Mesenchymal stem cell (in vitro differentiated cells and primary cell): ENCODE results near the gene ST8SIA6.

Experiments used
- DNase-seq: peaks from one replicate; pipeline ENCODE4 v3.0.0-alpha.2; 2013
- H2AFZ ChIP-seq: one replicate; pipeline ENCODE4 v1.6.1; 2013; ENCODE audit warnings: low read depth, mild to moderate bottlenecking, control low read depth, inconsistent platforms, low read length, moderate library complexity
- H2AK5ac ChIP-seq: 2 replicates; pipeline ENCODE4 v1.6.1; 2013; ENCODE audit warnings: low read length, moderate library complexity, mild to moderate bottlenecking, inconsistent platforms; ENCODE audit not compliant: severe bottlenecking
- H2BK120ac ChIP-seq: one replicate; pipeline ENCODE4 v1.6.1; 2013; ENCODE audit warnings: low read depth, mild to moderate bottlenecking, inconsistent platforms, low read length, moderate library complexity
- H2BK12ac ChIP-seq, 2 experiments: one replicate each; pipeline ENCODE4 v1.6.1; 2013; ENCODE audit warnings: inconsistent platforms in 2 of 2, low read length in 2 of 2, mild to moderate bottlenecking in 2 of 2, moderate library complexity in 2 of 2, control low read depth in 1 of 2
- H2BK15ac ChIP-seq: one replicate; pipeline ENCODE4 v1.6.1; 2013; ENCODE audit warnings: mild to moderate bottlenecking, low read depth, inconsistent platforms; ENCODE audit not compliant: poor library complexity, severe bottlenecking
- H2BK5ac ChIP-seq: 2 replicates; pipeline ENCODE4 v1.6.1; 2013; ENCODE audit warnings: low read depth, mild to moderate bottlenecking, low read length, control low read depth, inconsistent platforms; ENCODE audit not compliant: poor library complexity, severe bottlenecking
- H3K14ac ChIP-seq, 2 experiments: one replicate each; pipeline ENCODE4 v1.6.1; 2013; ENCODE audit warnings: inconsistent platforms in 2 of 2, low read length in 2 of 2, control low read depth in 1 of 2, mild to moderate bottlenecking in 1 of 2, moderate library complexity in 1 of 2
- H3K18ac ChIP-seq, 2 experiments: one replicate each; pipeline ENCODE4 v1.6.1; 2013; ENCODE audit warnings: inconsistent platforms in 2 of 2, low read length in 2 of 2, control low read depth in 1 of 2, low read depth in 1 of 2, mild to moderate bottlenecking in 1 of 2
- H3K23ac ChIP-seq, 2 experiments: one replicate each; pipeline ENCODE4 v1.6.1; 2013; ENCODE audit warnings: inconsistent platforms in 2 of 2, low read length in 2 of 2, mild to moderate bottlenecking in 2 of 2, moderate library complexity in 2 of 2, control low read depth in 1 of 2
- H3K27ac ChIP-seq: 2 replicates; pipeline ENCODE4 v1.5.1; 2013; ENCODE audit warnings: mild to moderate bottlenecking, moderate library complexity, low read length, control low read depth, inconsistent platforms; ENCODE audit not compliant: poor library complexity, severe bottlenecking
- H3K27me3 ChIP-seq, 2 experiments: 2 replicates each; pipeline versions ENCODE4 v1.6.1 to v1.7.0; 2013; ENCODE audit warnings: low read length in 2 of 2, mild to moderate bottlenecking in 2 of 2, moderate library complexity in 2 of 2, control low read depth in 1 of 2, inconsistent platforms in 1 of 2; ENCODE audit not compliant: control insufficient read depth in 1 of 2, insufficient read depth in 1 of 2
- H3K36me3 ChIP-seq, 2 experiments: 2 replicates each; pipeline versions ENCODE4 v1.6.1 to v1.7.0; 2013; ENCODE audit warnings: low read length in 2 of 2, control low read depth in 1 of 2, inconsistent platforms in 1 of 2, low read depth in 1 of 2, mild to moderate bottlenecking in 1 of 2; ENCODE audit not compliant: insufficient read depth in 2 of 2, control insufficient read depth in 1 of 2
- H3K4ac ChIP-seq, 2 experiments: one replicate each; pipeline ENCODE4 v1.6.1; 2013; ENCODE audit warnings: inconsistent platforms in 2 of 2, low read length in 2 of 2, mild to moderate bottlenecking in 2 of 2, moderate library complexity in 2 of 2, control low read depth in 1 of 2, low read depth in 1 of 2
- H3K4me1 ChIP-seq: 2 replicates; pipeline ENCODE4 v1.6.1; 2013; ENCODE audit warnings: low read depth, low read length, control low read depth; ENCODE audit not compliant: control insufficient read depth, insufficient read depth
- H3K4me2 ChIP-seq: 2 replicates; pipeline ENCODE4 v1.6.1; 2013; ENCODE audit warnings: low read length, mild to moderate bottlenecking, inconsistent platforms; ENCODE audit not compliant: poor library complexity, severe bottlenecking
- H3K4me3 ChIP-seq, 2 experiments: 2 replicates each; pipeline versions ENCODE4 v1.5.1 to v1.7.0; 2013; ENCODE audit warnings: low read length in 2 of 2, mild to moderate bottlenecking in 2 of 2, control low read depth in 1 of 2, low read depth in 1 of 2; ENCODE audit not compliant: insufficient read depth in 1 of 2
- H3K79me1 ChIP-seq: replicated peaks from 2 replicates; pipeline ENCODE4 v1.6.1; 2013; ENCODE audit warnings: mild to moderate bottlenecking, control low read depth, low read length, inconsistent platforms; ENCODE audit not compliant: poor library complexity, severe bottlenecking
- H3K9ac ChIP-seq: 2 replicates; pipeline ENCODE4 v1.7.0; 2013; ENCODE audit warnings: mild to moderate bottlenecking, low read length, moderate library complexity
- H3K9me3 ChIP-seq: 2 replicates; pipeline ENCODE4 v1.7.0; 2013; ENCODE audit warnings: mild to moderate bottlenecking, low read length; ENCODE audit not compliant: control insufficient read depth
- H4K8ac ChIP-seq: one replicate; pipeline ENCODE4 v1.6.1; 2013; ENCODE audit warnings: inconsistent platforms, mild to moderate bottlenecking, low read length, moderate library complexity
- H4K91ac ChIP-seq: one replicate; pipeline ENCODE4 v1.6.1; 2013; ENCODE audit warnings: mild to moderate bottlenecking, low read length, inconsistent platforms
- WGBS: methylation state at CpG from one replicate; pipeline ENCODE4 v1.1.7; 2013; ENCODE audit warnings: mixed read lengths; 5-methylcytosine and 5-hydroxymethylcytosine counted together

Gene ST8SIA6

DNA sequence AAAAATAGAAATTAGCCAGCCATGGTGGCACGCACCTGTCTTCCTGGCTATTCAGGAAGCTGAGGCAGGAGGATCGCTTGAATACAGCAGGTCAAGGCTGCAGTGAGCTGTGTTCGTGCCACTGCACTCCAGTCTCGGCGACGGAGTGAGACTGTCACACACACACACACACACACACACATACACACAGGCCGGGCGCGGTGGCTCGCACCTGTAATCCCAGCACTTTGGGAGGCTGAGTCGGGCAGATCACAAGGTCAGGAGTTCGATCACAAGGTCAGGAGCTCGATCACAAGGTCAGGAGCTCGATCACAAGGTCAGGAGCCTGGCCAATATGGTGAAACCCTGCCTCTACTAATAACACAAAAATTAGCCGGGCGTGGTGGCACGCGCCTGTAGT is 68.4 kb downstream of the ST8SIA6 start:
- no peak overlapping the region for H3K14ac ChIP-seq
- H4K8ac ChIP-seq: no peak overlapping the region
- H3K4me2 ChIP-seq: no peak overlapping the region
- H2AK5ac ChIP-seq: no peak overlapping the region
- H3K9ac ChIP-seq: no peak overlapping the region
- DNase-seq: no peak
- no peaks in the 10 kb centered on the region for H3K79me1 ChIP-seq
- H4K91ac ChIP-seq: no peak overlapping the region
- H3K27me3 ChIP-seq: no peaks in the 10 kb centered on the region
- H3K18ac ChIP-seq: no peak overlapping the region
- H2BK15ac ChIP-seq: no peak overlapping the region
- H3K27ac ChIP-seq: no peak overlapping the region
- WGBS: 96% methylated on average over 18 of the region's 18 CpGs
- H3K36me3 ChIP-seq: no peaks in the 10 kb centered on the region
- no peak overlapping the region for H2BK12ac ChIP-seq
- no peak overlapping the region for H2BK120ac ChIP-seq
- H2BK5ac ChIP-seq: no peak overlapping the region
- H3K4ac ChIP-seq: no peak overlapping the region
- H3K23ac ChIP-seq: no peak overlapping the region
- H2AFZ ChIP-seq: no peak overlapping the region
- no peak overlapping the region for H3K4me3 ChIP-seq
- no peaks in the 10 kb centered on the region for H3K4me1 ChIP-seq
- H3K9me3 ChIP-seq: no peaks in the 10 kb centered on the region

DNA sequence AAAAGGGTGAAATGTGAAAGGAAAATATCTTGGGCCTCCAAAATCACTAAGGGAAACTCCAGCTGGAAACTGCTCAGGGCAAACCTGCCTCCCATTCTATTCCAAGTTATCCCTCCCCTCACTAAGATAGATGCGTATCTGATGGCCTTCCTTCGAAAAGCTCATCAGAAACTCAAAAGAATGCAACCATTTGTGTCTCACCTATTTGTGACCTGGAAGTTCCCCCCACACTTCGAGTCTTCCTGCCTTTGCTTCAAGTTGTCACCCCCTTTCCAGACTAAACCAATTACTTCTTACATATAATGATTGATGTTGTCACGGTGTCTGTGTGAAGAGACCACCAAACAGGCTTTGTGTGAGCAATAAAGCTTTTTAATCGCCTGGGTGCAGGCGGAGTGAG is 69.3 kb downstream of the ST8SIA6 start:
- H4K8ac ChIP-seq: no peak overlapping the region
- H3K27me3 ChIP-seq: no peaks in the 10 kb centered on the region
- no peak overlapping the region for H2BK15ac ChIP-seq
- no peak overlapping the region for H3K4me2 ChIP-seq
- H3K4me3 ChIP-seq: no peak overlapping the region
- H2AK5ac ChIP-seq: no peak overlapping the region
- no peak overlapping the region for H3K14ac ChIP-seq
- no peak overlapping the region for H2BK5ac ChIP-seq
- no peak overlapping the region for H4K91ac ChIP-seq
- no peak overlapping the region for H2AFZ ChIP-seq
- no peak overlapping the region for H3K4ac ChIP-seq
- no peak overlapping the region for H3K18ac ChIP-seq
- no peak overlapping the region for H2BK12ac ChIP-seq
- WGBS: 67% methylated on average over 5 of the region's 6 CpGs
- H3K4me1 ChIP-seq: no peaks in the 10 kb centered on the region
- H3K79me1 ChIP-seq: no peaks in the 10 kb centered on the region
- H3K27ac ChIP-seq: no peak overlapping the region
- no peaks in the 10 kb centered on the region for H3K9me3 ChIP-seq
- no peak overlapping the region for H3K23ac ChIP-seq
- H3K36me3 ChIP-seq: no peaks in the 10 kb centered on the region
- no peak for DNase-seq
- no peak overlapping the region for H3K9ac ChIP-seq
- H2BK120ac ChIP-seq: no peak overlapping the region

DNA sequence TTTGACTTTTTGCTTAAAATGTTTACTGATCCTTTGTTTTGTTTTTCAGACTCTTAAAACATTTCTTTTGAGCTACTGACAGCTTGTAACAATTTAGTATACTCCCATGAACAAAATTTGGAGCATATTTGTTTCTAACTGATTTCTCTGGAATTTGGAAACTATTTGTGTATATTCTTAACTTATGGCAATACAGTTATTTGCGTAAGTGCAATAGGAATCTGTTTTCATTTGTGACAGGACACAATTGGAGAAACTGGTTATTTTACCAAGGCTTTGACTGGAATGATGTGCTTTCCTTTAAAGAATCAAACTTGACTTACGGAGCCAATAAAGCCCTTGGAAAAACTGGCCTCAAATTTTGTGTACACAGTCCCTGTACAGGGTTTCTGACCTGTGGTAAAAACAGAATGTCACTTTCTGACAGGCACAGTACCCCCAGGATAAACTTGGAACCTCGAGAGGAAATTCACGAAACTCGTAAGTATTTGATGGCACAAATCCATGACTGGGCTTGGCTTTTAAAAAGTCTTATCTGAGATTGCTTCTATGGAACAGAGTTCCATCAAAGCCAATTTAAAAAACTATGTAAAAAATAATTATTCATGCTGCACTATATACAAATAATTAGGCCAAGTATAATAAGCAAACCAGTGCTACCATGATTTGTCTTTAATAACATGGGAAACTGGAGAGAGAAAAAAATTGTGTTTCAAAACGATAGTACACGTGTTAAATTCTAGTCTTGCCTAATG is 70.4 kb downstream of the ST8SIA6 start:
- no peak overlapping the region for H2BK15ac ChIP-seq
- H3K27ac ChIP-seq: no peak overlapping the region
- no peaks in the 10 kb centered on the region for H3K79me1 ChIP-seq
- no peak overlapping the region for H3K4me2 ChIP-seq
- peak overlapping the region in 1 of 2 experiments; percentile 7 for H3K4me3 ChIP-seq
- no peak overlapping the region for H3K9ac ChIP-seq
- DNase-seq: no peak
- H3K9me3 ChIP-seq: no peaks in the 10 kb centered on the region
- H3K4me1 ChIP-seq: no peaks in the 10 kb centered on the region
- H4K8ac ChIP-seq: no peak overlapping the region
- H3K14ac ChIP-seq: no peak overlapping the region
- H2BK5ac ChIP-seq: no peak overlapping the region
- H3K23ac ChIP-seq: no peak overlapping the region
- H3K18ac ChIP-seq: no peak overlapping the region
- no peak overlapping the region for H2BK120ac ChIP-seq
- no peak overlapping the region for H4K91ac ChIP-seq
- no peak overlapping the region for H3K4ac ChIP-seq
- H2AK5ac ChIP-seq: no peak overlapping the region
- H2BK12ac ChIP-seq: no peak overlapping the region
- 96% methylated on average over 4 of the region's 7 CpGs for WGBS
- H3K27me3 ChIP-seq: no peaks in the 10 kb centered on the region
- no peak overlapping the region for H2AFZ ChIP-seq
- no peaks in the 10 kb centered on the region for H3K36me3 ChIP-seq

DNA sequence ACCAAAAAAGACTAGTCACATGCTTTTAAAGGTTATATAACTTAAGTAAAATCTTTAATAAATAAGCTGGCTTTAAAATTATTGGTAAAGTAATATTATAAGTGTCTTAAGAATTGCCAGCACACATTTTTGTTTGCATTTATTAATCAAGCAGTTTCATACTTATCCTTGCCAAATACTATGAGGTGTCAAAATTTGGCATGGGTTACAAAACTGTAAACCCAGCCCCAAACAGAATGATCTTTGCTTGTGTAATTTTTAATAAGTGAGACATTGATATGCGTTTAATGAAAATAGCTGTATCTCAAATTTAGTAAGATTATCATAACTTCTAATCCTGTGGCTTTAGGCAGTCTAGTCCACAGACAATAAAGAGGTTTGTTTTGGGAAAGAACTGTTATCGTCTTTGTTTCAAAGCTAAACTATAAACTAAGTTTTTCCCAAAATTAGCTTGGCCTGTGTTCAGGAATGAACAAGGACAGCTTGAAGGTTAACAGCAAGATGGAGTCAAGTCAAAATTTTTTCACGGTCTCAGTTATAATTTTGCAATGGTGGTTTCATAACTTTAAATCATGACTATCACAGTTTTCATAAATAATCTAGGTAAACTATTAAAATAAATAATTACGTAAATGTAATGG is 72.8 kb downstream of the ST8SIA6 start:
- Histone ChIP-seq H3K4me1 (no peaks in the 10 kb centered on the region), H3K4me3 (no peak overlapping the region), H2AK5ac (no peak overlapping the region), H3K79me1 (no peaks in the 10 kb centered on the region), H2BK12ac (no peak overlapping the region), H3K9me3 (no peaks in the 10 kb centered on the region), H3K27me3 (no peaks in the 10 kb centered on the region), H3K23ac (no peak overlapping the region), H3K4ac (no peak overlapping the region), H3K36me3 (no peaks in the 10 kb centered on the region), H2BK15ac (no peak overlapping the region), H3K27ac (no peak overlapping the region), H4K91ac (no peak overlapping the region), H2AFZ (no peak overlapping the region), H4K8ac (no peak overlapping the region), H2BK5ac (no peak overlapping the region), H3K9ac (no peak overlapping the region), H3K4me2 (no peak overlapping the region), H3K14ac (no peak overlapping the region), H2BK120ac (no peak overlapping the region), H3K18ac (no peak overlapping the region)
- no peak for DNase-seq
- WGBS: no CpG with 5 or more reads among the region's 4 CpGs
